Ureter (tissue), 1 donor: ENCODE data around the gene CALHM4. TPM values are rescaled to one million over a fixed set of nuclear protein-coding genes. Genes with fewer than 3 reads are reported as not detected.
"Not testable (repeated sequence)": the region's sequence is repeated elsewhere in the genome, so short reads cannot be mapped to it uniquely, and the experiment has no call there.

ENCODE experiments used
- DNase-seq: peaks from one replicate; pipeline ENCODE4 v3.0.0-alpha.2; 2020; ENCODE audit warnings: low spot score
- total RNA-seq: library from RNA; stranded (reverse); gene quantifications from one replicate; pipeline ENCODE4 v1.2.4, GENCODE V29; 2023
- donor health status: DM: yes; HTN: yes; CAD: no.

The CALHM4 gene
- total RNA-seq, 1 donor from 2014 or later = not detected

GRCh38 chr6:116575227-116575626, 21.7 kb downstream of the CALHM4 start:
- no peak for DNase-seq

- DNase-seq = no peak
Measured at GRCh38 chr6:116577486-116577885, 23.9 kb downstream of the CALHM4 start.

- no peak for DNase-seq
Measured at GRCh38 chr6:116578335-116578734, 24.8 kb downstream of the CALHM4 start.

GRCh38 chr6:116579143-116579542, 25.6 kb downstream of the CALHM4 start:
- DNase-seq = no peak

- DNase-seq = no peak
Measured at GRCh38 chr6:116580198-116580597, 26.6 kb downstream of the CALHM4 start.

- no peak for DNase-seq
Measured at GRCh38 chr6:116586276-116586675, 32.7 kb downstream of the CALHM4 start.

GRCh38 chr6:116586738-116587137, 33.2 kb downstream of the CALHM4 start:
- no peak for DNase-seq

- DNase-seq = no peak
Measured at GRCh38 chr6:116595247-116595646, 41.7 kb downstream of the CALHM4 start.

- DNase-seq = no peak
Measured at GRCh38 chr6:116596815-116597214, 43.3 kb downstream of the CALHM4 start.

GRCh38 chr6:116603916-116604315, 50.4 kb downstream of the CALHM4 start:
- DNase-seq = not testable (repeated sequence)

- DNase-seq = not testable (repeated sequence)
Measured at GRCh38 chr6:116604868-116605267, 51.3 kb downstream of the CALHM4 start.

GRCh38 chr6:116605935-116606334, 52.4 kb downstream of the CALHM4 start:
- no peak for DNase-seq

Other genes with a start within 250 kb of the CALHM4 start
- gene DSE, start 182.8 kb upstream of the CALHM4 start, total RNA-seq = 43.9 TPM
- 2.2 TPM for gene CALHM6, start 92.4 kb upstream of the CALHM4 start, total RNA-seq
- gene CALHM5, start 42.1 kb upstream of the CALHM4 start, total RNA-seq = 1.7 TPM
- not detected for gene TRAPPC3L, start 8.1 kb upstream of the CALHM4 start, total RNA-seq
- 42.6 TPM for gene RWDD1, start 17.8 kb downstream of the CALHM4 start, total RNA-seq
- gene RSPH4A, start 62.7 kb downstream of the CALHM4 start, total RNA-seq = 0.55 TPM
- gene ZUP1, start 115.0 kb downstream of the CALHM4 start, total RNA-seq = 16.5 TPM
- 21.2 TPM for gene KPNA5, start 127.5 kb downstream of the CALHM4 start, total RNA-seq
- gene FAM162B, start 212.0 kb downstream of the CALHM4 start, total RNA-seq = 5.6 TPM